Measurements from ENCODE around the gene IGLL1. TPM values are rescaled to one million over a fixed set of nuclear protein-coding genes. Genes with fewer than 3 reads are reported as not detected.

IGLL1 gene
- total and polyA plus RNA-seq, 2 donors (not counting 3 experiments of a cell fraction or from before 2014, with no cell fraction given), result not detected

GRCh38 chr22:23531283-23531956 is 48.7 kb downstream of the IGLL1 start:
- Histone ChIP-seq H3K9ac (replicated peaks; ENCODE audit: extremely low read depth, insufficient read depth, low read length) (no peak overlapping the region), H3K9me3 (replicated peaks; ENCODE audit: control insufficient read depth, insufficient read depth, low read length) (no peaks in the 10 kb centered on the region), H4K20me1 (replicated peaks; ENCODE audit: control insufficient read depth, extremely low read depth, insufficient read depth, low read length) (no peaks in the 10 kb centered on the region), H3K79me2 (ENCODE audit: control insufficient read depth, insufficient read depth, low read length) (no peaks in the 10 kb centered on the region), H3K27me3 (ENCODE audit: control insufficient read depth in 2 of 2, insufficient read depth in 2 of 2, low read length in 2 of 2) (no peaks in the 10 kb centered on the region), H2AFZ (ENCODE audit: low read depth, low read length) (no peak overlapping the region), H3K4me2 (ENCODE audit: insufficient read depth, low read length) (no peak overlapping the region), H3K4me1 (ENCODE audit: control insufficient read depth, extremely low read depth, insufficient read depth, low read length) (peaks cover 5% of the 10 kb centered on the region), H3K9me1 (replicated peaks; ENCODE audit: control insufficient read depth, extremely low read depth, insufficient read depth, low read length) (no peaks in the 10 kb centered on the region), H3K36me3 (ENCODE audit: control insufficient read depth in 2 of 2, extremely low read depth in 1 of 2, insufficient read depth in 2 of 2, low read length in 2 of 2) (no peaks in the 10 kb centered on the region), H3K27ac (ENCODE audit: insufficient read depth, low read depth, low read length) (no peak overlapping the region), H3K4me3 (replicated peaks in 1 of 3; ENCODE audit: insufficient read depth in 1 of 3, low read depth in 1 of 3, low read length in 3 of 3) (no peak overlapping the region)
- ChIA-PET POLR2A (no interaction called here), CTCF (no interaction called here)
- FAIRE-seq, result no peak
- no peak for DNase-seq (ENCODE audit: low read depth, low spot score)
- intact Hi-C loops (cut with micrococcal nuclease), result loop anchor here (10.0 kb wide), 2 partner anchors 97 to 357 kb away; no protein-coding TSS in a partner anchor
- no TSS peak for BruUV-seq (replicated peaks)
- dilution Hi-C loops (cut with MboI; ENCODE audit: extremely low pct_ligation_motif_present, low sequenced_read_pairs), result no loop called here
- TF ChIP-seq JUN (IDR thresholded peaks at IDR 0.05; ENCODE audit: borderline replicate concordance, insufficient read depth, insufficient read length, low read depth) (no peak), MYC (IDR thresholded peaks at IDR 0.05; ENCODE audit: low read depth, low read length) (no peak), CTCF (IDR thresholded peaks at IDR 0.05; ENCODE audit: extremely low read depth in 1 of 2, insufficient read depth in 1 of 2, low read depth in 1 of 2, low read length in 2 of 2) (no peak), FOS (IDR thresholded peaks at IDR 0.05; ENCODE audit: borderline replicate concordance, insufficient read depth, low read length) (no peak), EZH2 (IDR thresholded peaks at IDR 0.05; ENCODE audit: borderline replicate concordance, low read depth, low read length, severe bottlenecking) (no peak), GATA2 (IDR thresholded peaks at IDR 0.05; ENCODE audit: insufficient read depth, insufficient read length, low read depth, low read length) (no peak), MAX (IDR thresholded peaks at IDR 0.05; ENCODE audit: insufficient read depth, insufficient read length) (no peak), POLR2AphosphoS5 (IDR thresholded peaks at IDR 0.05; ENCODE audit: insufficient read depth, low read depth, low read length) (no peak), POLR2A (IDR thresholded peaks at IDR 0.05; ENCODE audit: low read depth, low read length) (no peak)
